Stimulated activated CD4-positive, alpha-beta T cell treated with anti-CD3 and anti-CD28 coated beads, Interleukin-12 subunit alpha, Interleukin-12 subunit beta, amount 100 ng/mL, for 24 hours (primary cell): ENCODE data around the gene POTEF.
"Not testable (repeated sequence)": the region's sequence is repeated elsewhere in the genome, so short reads cannot be mapped to it uniquely, and the experiment has no call there.

Experiments used
- DNase-seq, 2 experiments: peaks; one replicate each; pipeline ENCODE4 v3.0.0-alpha.2; 2020; ENCODE audit warnings: low read depth in 2 of 2

The POTEF gene

GRCh38 chr2:130129120-130129829 is at the start of gene POTEF:
POTEF (minus strand) TSS chr2:130129222; CDS start chr2:130120515, 8,707 bp downstream.
- DNase-seq: not testable (repeated sequence)

- not testable (repeated sequence) for DNase-seq
These were observed 45.8 kb upstream of the POTEF start for GRCh38 chr2:130174866-130175265.

GRCh38 chr2:130169896-130170295 is 40.9 kb upstream of the POTEF start:
- DNase-seq: no peak

GRCh38 chr2:130169163-130169562 is 40.1 kb upstream of the POTEF start:
- DNase-seq: not testable (repeated sequence)

GRCh38 chr2:130166611-130167010 is 37.6 kb upstream of the POTEF start:
- DNase-seq: not testable (repeated sequence)

- DNase-seq: no peak
These were observed 36.4 kb upstream of the POTEF start for GRCh38 chr2:130165293-130166016.

GRCh38 chr2:130162968-130163367 is 33.9 kb upstream of the POTEF start:
- DNase-seq: no peak

GRCh38 chr2:130162486-130162885 is 33.5 kb upstream of the POTEF start:
- not testable (repeated sequence) for DNase-seq

- not testable (repeated sequence) for DNase-seq
These were observed 32.0 kb upstream of the POTEF start for GRCh38 chr2:130160838-130161705.

- DNase-seq: no peak
These were observed 31.1 kb upstream of the POTEF start for GRCh38 chr2:130160131-130160530.

- DNase-seq: not testable (repeated sequence)
These were observed 30.4 kb upstream of the POTEF start for GRCh38 chr2:130159376-130159775.

- DNase-seq: no peak
These were observed 29.6 kb upstream of the POTEF start for GRCh38 chr2:130158631-130159030.

GRCh38 chr2:130157825-130158514 is 28.9 kb upstream of the POTEF start:
- DNase-seq: not testable (repeated sequence)

GRCh38 chr2:130157354-130157753 is 28.3 kb upstream of the POTEF start:
- not testable (repeated sequence) for DNase-seq

- DNase-seq: no peak
These were observed 27.6 kb upstream of the POTEF start for GRCh38 chr2:130156624-130157004.

GRCh38 chr2:130155956-130156623 is 27.1 kb upstream of the POTEF start:
- not testable (repeated sequence) for DNase-seq

- no peak for DNase-seq
These were observed 26.0 kb upstream of the POTEF start for GRCh38 chr2:130154773-130155765.

GRCh38 chr2:130154423-130154770 is 25.4 kb upstream of the POTEF start:
- not testable (repeated sequence) for DNase-seq

- DNase-seq: not testable (repeated sequence)
These were observed 24.9 kb upstream of the POTEF start for GRCh38 chr2:130153721-130154422.
